H1 (cell line): Measurements from ENCODE around the gene GALNT1. TPM values are rescaled to one million over a fixed set of nuclear protein-coding genes. Genes with fewer than 3 reads are reported as not detected.

Source experiments
- CTCF ChIA-PET: fragments of 300-600 bp; sonication (Branson Sonifier 250); formaldehyde crosslinking; loops from one replicate; lab custom pipeline; 2021; ENCODE audit not compliant: partially characterized antibody; lab: Charles Lee
- POLR2A ChIA-PET: fragments of 300-600 bp; sonication (Branson Sonifier 250); formaldehyde crosslinking; loops from one replicate; lab custom pipeline; 2021; ENCODE audit warnings: inconsistent platforms; ENCODE audit not compliant: partially characterized antibody; lab: Charles Lee
- DNase-seq, 2 experiments: peaks; one replicate each; pipeline versions ENCODE4 v3.0.0 to v3.0.0-alpha.2; 2010 to 2022; ENCODE audit warnings: low spot score in 2 of 2, low read depth in 1 of 2, mixed read lengths in 1 of 2
- FAIRE-seq: peaks from 2 replicates; lab custom pipeline; 2011; peaks lifted over from hg19 to GRCh38; lab: Jason Lieb, UNC
- H2AFZ ChIP-seq: 2 replicates; pipeline ENCODE4 v1.8.1; 2012; ENCODE audit warnings: low read length, inconsistent platforms
- H2AK5ac ChIP-seq: 2 replicates; pipeline ENCODE4 v1.6.1; 2013; ENCODE audit warnings: low read depth, low read length
- H2BK120ac ChIP-seq: replicated peaks from 2 replicates; pipeline ENCODE3; 2013; ENCODE audit warnings: low read depth, low read length, inconsistent platforms
- H2BK12ac ChIP-seq: 2 replicates; pipeline ENCODE4 v1.6.1; 2013; ENCODE audit warnings: low read depth, low read length
- H2BK15ac ChIP-seq: 2 replicates; pipeline ENCODE4 v1.6.1; 2013; ENCODE audit warnings: low read length
- H2BK20ac ChIP-seq: 2 replicates; pipeline ENCODE4 v1.6.1; 2013; ENCODE audit warnings: low read length
- H2BK5ac ChIP-seq: 2 replicates; pipeline ENCODE4 v1.6.1; 2013; ENCODE audit warnings: low read depth, low read length
- H3K14ac ChIP-seq: 2 replicates; pipeline ENCODE4 v1.6.1; 2013; ENCODE audit warnings: inconsistent platforms; ENCODE audit not compliant: insufficient read length
- H3K18ac ChIP-seq: 2 replicates; pipeline ENCODE4 v1.6.1; 2013; ENCODE audit warnings: low read length; ENCODE audit errors: extremely low read depth
- H3K23ac ChIP-seq: 2 replicates; pipeline ENCODE4 v1.6.1; 2013; ENCODE audit warnings: inconsistent platforms; ENCODE audit not compliant: insufficient read length
- H3K23me2 ChIP-seq: 2 replicates; pipeline ENCODE4 v1.6.1; 2013; ENCODE audit warnings: low read depth, low read length
- H3K27ac ChIP-seq: 2 replicates; pipeline ENCODE4 v1.6.1; 2011; ENCODE audit warnings: low read depth, low read length, inconsistent platforms
- H3K27me3 ChIP-seq, 4 experiments: replicated peaks in 1 of 4; 1 replicate in 1 of 4; 2 replicates in 3 of 4; pipeline versions ENCODE4 v1.6.1 to v1.8.1; 2011 to 2013; ENCODE audit warnings: low read length in 3 of 4, mild to moderate bottlenecking in 3 of 4, inconsistent platforms in 2 of 4, mixed read lengths in 2 of 4, moderate library complexity in 1 of 4; ENCODE audit not compliant: control insufficient read depth in 3 of 4, insufficient read depth in 3 of 4; ENCODE audit errors: extremely low read depth in 1 of 4
- H3K36me3 ChIP-seq, 4 experiments: 2 replicates each; pipeline versions ENCODE4 v1.6.1 to v1.8.1; 2011 to 2013; ENCODE audit warnings: mild to moderate bottlenecking in 4 of 4, low read length in 3 of 4, moderate library complexity in 2 of 4, control low read depth in 1 of 4, inconsistent platforms in 1 of 4; ENCODE audit not compliant: insufficient read depth in 4 of 4, control insufficient read depth in 2 of 4
- H3K4ac ChIP-seq: replicated peaks from 2 replicates; pipeline ENCODE3; 2013; ENCODE audit warnings: low read length, low read depth, mixed read lengths, inconsistent platforms; ENCODE audit not compliant: insufficient read length
- H3K4me1 ChIP-seq, 4 experiments: replicated peaks in 1 of 4; 1 replicate in 1 of 4; 2 replicates in 3 of 4; pipeline versions ENCODE4 v1.6.1 to v1.8.1; 2011 to 2013; ENCODE audit warnings: low read length in 3 of 4, inconsistent platforms in 2 of 4, mixed read lengths in 1 of 4; ENCODE audit not compliant: insufficient read depth in 4 of 4, control insufficient read depth in 3 of 4
- H3K4me2 ChIP-seq, 2 experiments: 2 replicates each; pipeline versions ENCODE4 v1.6.1 to v1.8.1; 2011 to 2013; ENCODE audit warnings: low read depth in 2 of 2, low read length in 2 of 2, control low read depth in 1 of 2, inconsistent platforms in 1 of 2, mild to moderate bottlenecking in 1 of 2; ENCODE audit not compliant: insufficient read depth in 1 of 2
- H3K4me3 ChIP-seq, 4 experiments: fragments of 200-600, 300-600 bp in 1 of 4; sonication (generic), shearing (Covaris generic), sonication (Bioruptor Twin) in 1 of 4; 2 replicates each; pipeline versions ENCODE4 v1.5.1 to v1.8.1; 2011 to 2016; ENCODE audit warnings: low read length in 4 of 4, low read depth in 3 of 4, control low read depth in 2 of 4, inconsistent platforms in 2 of 4, mild to moderate bottlenecking in 2 of 4, mixed read lengths in 1 of 4, moderate library complexity in 1 of 4; ENCODE audit not compliant: insufficient read depth in 2 of 4; ENCODE audit errors: extremely low read depth in 1 of 4
- H3K56ac ChIP-seq: replicated peaks from 2 replicates; pipeline ENCODE3; 2013; ENCODE audit warnings: low read depth, mild to moderate bottlenecking, mixed read lengths, low read length, inconsistent platforms; ENCODE audit not compliant: insufficient read length
- H3K79me1 ChIP-seq: 2 replicates; pipeline ENCODE4 v1.6.1; 2013; ENCODE audit warnings: low read depth, low read length, control low read depth
- H3K79me2 ChIP-seq, 2 experiments: 2 replicates each; pipeline versions ENCODE4 v1.6.1 to v1.8.1; 2012 to 2013; ENCODE audit warnings: low read length in 2 of 2, mild to moderate bottlenecking in 2 of 2, inconsistent platforms in 1 of 2; ENCODE audit not compliant: insufficient read depth in 2 of 2, control insufficient read depth in 1 of 2
- H3K9ac ChIP-seq, 4 experiments: replicated peaks in 1 of 4; 1 replicate in 1 of 4; 2 replicates in 3 of 4; pipeline versions ENCODE4 v1.6.1 to v1.8.1; 2011 to 2013; ENCODE audit warnings: low read depth in 3 of 4, low read length in 3 of 4, control low read depth in 2 of 4, mild to moderate bottlenecking in 2 of 4, moderate library complexity in 2 of 4, inconsistent platforms in 1 of 4; ENCODE audit errors: extremely low read depth in 1 of 4
- H3K9me3 ChIP-seq, 2 experiments: 2 replicates each; pipeline versions ENCODE4 v1.6.1 to v1.8.1; 2012 to 2013; ENCODE audit warnings: mild to moderate bottlenecking in 2 of 2, moderate library complexity in 2 of 2, control low read depth in 1 of 2, inconsistent platforms in 1 of 2, low read depth in 1 of 2, low read length in 1 of 2, mixed read lengths in 1 of 2; ENCODE audit not compliant: insufficient read depth in 2 of 2
- H4K20me1 ChIP-seq, 2 experiments: replicated peaks in 1 of 2; 2 replicates each; pipeline versions ENCODE3 to v1.8.1; 2011 to 2013; ENCODE audit warnings: inconsistent platforms in 2 of 2, low read length in 2 of 2, mild to moderate bottlenecking in 1 of 2; ENCODE audit not compliant: insufficient read depth in 2 of 2, control insufficient read depth in 1 of 2
- H4K5ac ChIP-seq: 2 replicates; pipeline ENCODE4 v1.6.1; 2013; ENCODE audit warnings: low read length, low read depth, mixed read lengths, inconsistent platforms; ENCODE audit not compliant: insufficient read length
- H4K8ac ChIP-seq: 2 replicates; pipeline ENCODE4 v1.8.0; 2013; ENCODE audit warnings: mild to moderate bottlenecking, moderate library complexity, low read length, inconsistent platforms; ENCODE audit not compliant: insufficient read depth; ENCODE audit errors: extremely low read depth
- H4K91ac ChIP-seq: replicated peaks from 2 replicates; pipeline ENCODE3; 2013; ENCODE audit warnings: low read length, mixed read lengths, inconsistent platforms; ENCODE audit not compliant: insufficient read length
- CBX5 ChIP-seq: fragments of 300-800, 300-1000 bp; sonication (generic); IDR thresholded peaks from 2 replicates; pipeline ENCODE4 v1.7.1; 2016; ENCODE audit warnings: antibody characterized with exemption, low read length, low read depth
- CREB1 ChIP-seq: IDR thresholded peaks from 2 replicates; pipeline ENCODE4 v1.6.1; 2012; ENCODE audit warnings: inconsistent platforms
- E2F6 ChIP-seq: IDR thresholded peaks from 2 replicates; pipeline ENCODE4 v1.6.1; 2012; ENCODE audit warnings: inconsistent platforms
- EGR1 ChIP-seq: IDR thresholded peaks from 2 replicates; pipeline ENCODE4 v1.6.1; 2011; ENCODE audit warnings: low read depth, low read length, borderline replicate concordance
- MAFK ChIP-seq: IDR thresholded peaks from 2 replicates; pipeline ENCODE4 v1.6.1; 2012; ENCODE audit warnings: low read depth, mild to moderate bottlenecking, improper control_type of control experiment, low read length
- SIN3A ChIP-seq, 2 experiments: IDR thresholded peaks in 1 of 2; conservative IDR thresholded peaks in 1 of 2; 2 replicates each; pipeline ENCODE4 v1.6.1; 2011 to 2012; ENCODE audit warnings: low read length in 2 of 2, improper control_type of control experiment in 1 of 2, low read depth in 1 of 2, mild to moderate bottlenecking in 1 of 2
- SP4 ChIP-seq: IDR thresholded peaks from 2 replicates; pipeline ENCODE4 v1.6.1; 2012; ENCODE audit warnings: low read length, inconsistent platforms
- TBP ChIP-seq: IDR thresholded peaks from 2 replicates; pipeline ENCODE4 v1.6.1; 2011; ENCODE audit warnings: low read depth, low read length, improper control_type of control experiment
- TCF12 ChIP-seq: IDR thresholded peaks from 2 replicates; pipeline ENCODE4 v1.6.1; 2011; ENCODE audit warnings: low read depth, mild to moderate bottlenecking, low read length
- WGBS, 2 experiments: shearing (Covaris generic) in 1 of 2; methylation state at CpG; one replicate each; pipeline versions ENCODE4 v1.1.6 to v1.1.7; 2013 to 2015; ENCODE audit warnings: low lambda C conversion rate in 2 of 2, mixed read lengths in 2 of 2, inconsistent platforms in 1 of 2, low coverage in 1 of 2, missing lambda C conversion rate in 1 of 2; ENCODE audit not compliant: insufficient replicate concordance in 2 of 2, insufficient coverage in 1 of 2, insufficient read length in 1 of 2; ENCODE audit errors: extremely low coverage in 1 of 2, missing lambda C conversion rate in 1 of 2; 5-methylcytosine and 5-hydroxymethylcytosine counted together
- polyA plus RNA-seq, 7 experiments: library from polyadenylated mRNA; depleted of rRNA in 3 of 7; stranded (reverse) in 5 of 7; unstranded in 2 of 7; fragments of >200 nt in 5 of 7; fragments of 200-250 nt in 2 of 7; gene quantifications; 1 replicate in 5 of 7; 2 replicates in 1 of 7; 4 replicates in 1 of 7; pipeline versions ENCODE4 v1.2.1 to v1.2.3, GENCODE V29; 2011 to 2013; ENCODE audit warnings: missing spikeins in 2 of 7, mixed read lengths in 2 of 7
- total RNA-seq: library from RNA; stranded (reverse); fragmentation: NEBNext Ultra II Directional; extraction: Animal tissue kit (Norgen Biotek cat#: 25700); gene quantifications from 2 replicates; pipeline ENCODE4 v1.2.1, GENCODE V29; 2021

The GALNT1 gene
- total and polyA plus RNA-seq, 2 of the 8 experiments (the other 6 are each of a cell fraction or from before 2014, with no cell fraction given) = 22.4 to 101 TPM

GRCh38 chr18:35635170-35635569 is 53.6 kb downstream of the GALNT1 start:
- no peak overlapping the region for H4K8ac ChIP-seq
- no peak for TF ChIP-seq CBX5
- no peak for TF ChIP-seq E2F6
- TF ChIP-seq CREB1 = no peak
- no peak for TF ChIP-seq MAFK
- no peak for TF ChIP-seq SIN3A (conservative IDR thresholded peaks at IDR 0.05 in 1 of 2, IDR thresholded peaks at IDR 0.05 in 1 of 2; ENCODE audit: low read depth in 1 of 2, low read length in 2 of 2)
- no peak for TF ChIP-seq TBP
- TF ChIP-seq SP4 = no peak
- no peak for TF ChIP-seq EGR1
- no peak for TF ChIP-seq TCF12
- H2BK12ac ChIP-seq = no peak overlapping the region
- no peaks in the 10 kb centered on the region for H3K79me1 ChIP-seq
- H3K56ac ChIP-seq = no peak overlapping the region
- no peak overlapping the region for H3K27ac ChIP-seq
- H2BK120ac ChIP-seq = no peak overlapping the region
- WGBS, 2 experiments = 95% methylated on average over 1 of the region's 1 CpG; no CpG with 5 or more reads in 1 of the 2 experiments
- no peak overlapping the region for H2BK15ac ChIP-seq
- FAIRE-seq (no peak), DNase-seq (no peak)
- H2BK20ac ChIP-seq = no peak overlapping the region
- no peak overlapping the region for H2BK5ac ChIP-seq
- ChIA-PET CTCF (no interaction called here), POLR2A (no interaction called here)
- no peaks in the 10 kb centered on the region; a peak in 1 of 4 replicates for H3K79me2 ChIP-seq
- H3K36me3 ChIP-seq = peaks cover 0 to 13% (median 0%) of the 10 kb centered on the region in 4 experiments; a peak in 1 of 8 replicates
- H3K23ac ChIP-seq = no peak overlapping the region
- no peaks in the 10 kb centered on the region for H3K27me3 ChIP-seq
- H3K18ac ChIP-seq = no peak overlapping the region
- peaks cover 3 to 4% of the 10 kb centered on the region in 2 experiments; a peak in 3 of 4 replicates for H3K9me3 ChIP-seq
- H3K4me3 ChIP-seq = no peak overlapping the region
- no peak overlapping the region for H2AFZ ChIP-seq
- H3K9ac ChIP-seq = no peak overlapping the region
- H3K14ac ChIP-seq = no peak overlapping the region
- no peak overlapping the region for H4K5ac ChIP-seq
- no peaks in the 10 kb centered on the region for H3K23me2 ChIP-seq
- no peak overlapping the region for H4K91ac ChIP-seq
- no peaks in the 10 kb centered on the region for H4K20me1 ChIP-seq
- no peaks in the 10 kb centered on the region for H3K4me1 ChIP-seq
- H2AK5ac ChIP-seq = no peak overlapping the region
- H3K4ac ChIP-seq = no peak overlapping the region
- no peak overlapping the region for H3K4me2 ChIP-seq
